Measurements from ENCODE around the gene ARHGEF28. TPM values are rescaled to one million over a fixed set of nuclear protein-coding genes. Genes with fewer than 3 reads are reported as not detected.

Gene ARHGEF28
- total and polyA plus RNA-seq, 7 experiments from 2014 or later = 0.03 to 0.47 TPM; not detected in 5

DNA sequence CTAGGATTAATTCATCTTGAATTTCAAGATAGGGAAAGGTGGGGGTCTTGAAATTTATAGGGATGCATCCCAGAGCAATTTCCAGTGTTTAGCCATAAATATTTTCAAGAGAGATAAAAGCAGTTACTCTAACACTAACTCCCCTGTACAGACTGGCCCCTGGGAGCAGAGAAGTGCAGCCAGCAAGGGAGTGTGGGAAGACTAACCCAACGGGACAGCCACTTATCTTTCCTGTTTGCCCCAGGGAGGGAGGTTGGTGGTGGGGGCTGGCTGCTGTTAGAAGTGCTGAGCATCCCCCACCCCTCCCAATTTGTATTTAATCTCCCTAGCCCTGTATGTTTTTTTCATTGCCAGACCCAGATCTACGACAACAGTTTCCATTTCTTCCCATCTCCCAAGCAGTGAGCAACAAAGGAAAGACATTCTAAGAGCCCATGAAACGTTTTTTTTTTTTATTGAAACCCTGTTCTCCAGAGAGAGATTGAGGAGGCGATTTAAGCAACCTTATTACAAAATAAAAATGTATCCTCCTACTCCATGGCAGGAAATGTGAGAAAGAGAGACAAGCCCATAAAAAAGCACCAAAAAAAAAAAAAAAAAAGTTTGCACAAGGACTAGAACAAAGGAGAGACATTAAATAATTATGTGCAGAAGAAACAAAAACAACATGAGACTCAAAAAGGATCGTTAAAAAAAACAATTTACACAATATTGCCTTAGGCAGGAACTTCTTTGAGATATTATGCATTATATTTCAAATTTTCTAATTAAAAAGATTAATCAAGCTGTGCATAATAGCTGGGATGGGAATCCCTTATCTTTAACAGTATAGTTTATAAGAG, 343.4 kb downstream of the ARHGEF28 start:
- Mint-ChIP-seq H3K36me3 (no peaks in the 10 kb centered on the region), H3K27me3 (peaks cover 2 to 14% (median 9%) of the 10 kb centered on the region in 5 donors), H3K4me1 (no peaks in the 10 kb centered on the region), H3K9me3 (peaks cover 0 to 8% (median 3%) of the 10 kb centered on the region in 11 donors), H3K4me3 (no peak overlapping the region), H3K27ac (no peak overlapping the region)
- intact Hi-C loops (cut with micrococcal nuclease) = no loop called here
- no peaks in the 10 kb centered on the region for H3K4me1 ChIP-seq (ENCODE audit: control insufficient read depth in 2 of 2, insufficient read depth in 2 of 2, low read length in 2 of 2)
- H3K36me3 ChIP-seq (ENCODE audit: control insufficient read depth in 2 of 3, insufficient read depth in 3 of 3, low read length in 3 of 3) = no peaks in the 10 kb centered on the region
- DNase-seq (no peak), ATAC-seq (no peak)
- CTCF ChIA-PET = no interaction called here
- no peak overlapping the region for H3K4me3 ChIP-seq (ENCODE audit: low read length)
- H3K27me3 ChIP-seq (ENCODE audit: control insufficient read depth in 2 of 2, insufficient read depth in 2 of 2, low read length in 2 of 2) = no peaks in the 10 kb centered on the region
- H3K27ac ChIP-seq (ENCODE audit: low read depth, low read length) = no peak overlapping the region
- POLR2A ChIA-PET = no interaction called here
- H3K9me3 ChIP-seq (ENCODE audit: control insufficient read depth in 2 of 3, low read length in 3 of 3) = no peaks in the 10 kb centered on the region

DNA sequence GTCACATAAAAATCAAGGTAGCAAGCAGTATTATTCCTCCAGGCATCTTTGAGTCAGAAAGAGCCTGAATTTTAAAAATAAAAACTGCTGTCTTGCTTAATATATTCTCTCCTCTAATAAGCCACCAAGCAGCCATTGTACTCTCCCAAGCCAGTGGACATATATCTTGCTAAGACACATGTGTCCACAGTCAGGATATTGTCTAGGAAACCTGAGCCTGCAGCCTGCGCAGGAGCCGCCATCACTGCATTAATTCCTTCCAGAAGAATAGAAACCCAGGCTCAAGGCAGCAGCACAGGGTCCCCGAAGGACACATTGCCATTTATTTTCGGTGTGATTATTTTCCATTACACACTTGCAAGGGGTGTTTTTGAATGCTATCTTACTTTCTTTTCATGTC, 345.3 kb downstream of the ARHGEF28 start:
- CTCF ChIA-PET = no interaction called here
- no peaks in the 10 kb centered on the region for H3K27me3 ChIP-seq (ENCODE audit: control insufficient read depth in 2 of 2, insufficient read depth in 2 of 2, low read length in 2 of 2)
- H3K36me3 Mint-ChIP-seq = no peaks in the 10 kb centered on the region
- POLR2A ChIA-PET = no interaction called here
- no peaks in the 10 kb centered on the region for H3K4me1 ChIP-seq (ENCODE audit: control insufficient read depth in 2 of 2, insufficient read depth in 2 of 2, low read length in 2 of 2)
- no peaks in the 10 kb centered on the region for H3K4me1 Mint-ChIP-seq
- peaks cover 0 to 8% (median 3%) of the 10 kb centered on the region in 11 donors for H3K9me3 Mint-ChIP-seq
- DNase-seq = no peak
- no peak overlapping the region for H3K27ac Mint-ChIP-seq
- H3K4me3 Mint-ChIP-seq = no peak overlapping the region
- ATAC-seq = no peak
- H3K27ac ChIP-seq (ENCODE audit: low read depth, low read length) = no peak overlapping the region
- no peaks in the 10 kb centered on the region for H3K9me3 ChIP-seq (ENCODE audit: control insufficient read depth in 2 of 3, low read length in 3 of 3)
- H3K36me3 ChIP-seq (ENCODE audit: control insufficient read depth in 2 of 3, insufficient read depth in 3 of 3, low read length in 3 of 3) = no peaks in the 10 kb centered on the region
- no peak overlapping the region for H3K4me3 ChIP-seq (ENCODE audit: low read length)
- intact Hi-C loops (cut with micrococcal nuclease) = no loop called here
- peaks cover 2 to 13% (median 9%) of the 10 kb centered on the region in 5 donors for H3K27me3 Mint-ChIP-seq

DNA sequence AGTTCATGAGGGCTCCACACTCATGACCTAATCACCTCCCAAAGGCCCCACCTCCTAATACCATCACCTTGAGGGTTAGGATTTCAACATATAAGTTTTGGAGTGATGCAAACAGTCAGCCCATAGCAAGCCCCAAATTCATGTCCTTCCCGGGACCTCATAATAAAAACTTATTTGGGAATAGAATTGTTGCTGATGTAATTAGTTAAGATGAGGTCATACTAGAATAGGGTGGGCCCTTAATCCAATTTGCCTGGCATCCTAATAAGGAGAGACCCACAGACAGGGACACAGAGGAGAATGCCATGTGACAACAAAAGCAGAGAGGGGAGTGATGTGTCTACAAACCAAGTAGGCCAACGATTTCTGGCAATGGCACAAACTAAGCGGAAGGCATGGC, 347.1 kb downstream of the ARHGEF28 start:
- no peaks in the 10 kb centered on the region for H3K36me3 Mint-ChIP-seq
- intact Hi-C loops (cut with micrococcal nuclease) = no loop called here
- H3K4me1 ChIP-seq (ENCODE audit: control insufficient read depth in 2 of 2, insufficient read depth in 2 of 2, low read length in 2 of 2) = no peaks in the 10 kb centered on the region
- DNase-seq = no peak
- no peak overlapping the region for H3K4me3 ChIP-seq (ENCODE audit: low read length)
- H3K9me3 Mint-ChIP-seq = peaks cover 0 to 3% (median 0%) of the 10 kb centered on the region in 11 donors
- no peak overlapping the region for H3K27ac ChIP-seq (ENCODE audit: low read depth, low read length)
- H3K27ac Mint-ChIP-seq = no peak overlapping the region
- H3K27me3 Mint-ChIP-seq = peaks cover 2 to 16% (median 14%) of the 10 kb centered on the region in 5 donors
- no peaks in the 10 kb centered on the region for H3K27me3 ChIP-seq (ENCODE audit: control insufficient read depth in 2 of 2, insufficient read depth in 2 of 2, low read length in 2 of 2)
- ATAC-seq = no peak
- CTCF ChIA-PET = no interaction called here
- H3K4me1 Mint-ChIP-seq = no peaks in the 10 kb centered on the region
- POLR2A ChIA-PET = no interaction called here
- no peaks in the 10 kb centered on the region for H3K36me3 ChIP-seq (ENCODE audit: control insufficient read depth in 2 of 3, insufficient read depth in 3 of 3, low read length in 3 of 3)
- no peaks in the 10 kb centered on the region for H3K9me3 ChIP-seq (ENCODE audit: control insufficient read depth in 2 of 3, low read length in 3 of 3)
- H3K4me3 Mint-ChIP-seq = no peak overlapping the region

DNA sequence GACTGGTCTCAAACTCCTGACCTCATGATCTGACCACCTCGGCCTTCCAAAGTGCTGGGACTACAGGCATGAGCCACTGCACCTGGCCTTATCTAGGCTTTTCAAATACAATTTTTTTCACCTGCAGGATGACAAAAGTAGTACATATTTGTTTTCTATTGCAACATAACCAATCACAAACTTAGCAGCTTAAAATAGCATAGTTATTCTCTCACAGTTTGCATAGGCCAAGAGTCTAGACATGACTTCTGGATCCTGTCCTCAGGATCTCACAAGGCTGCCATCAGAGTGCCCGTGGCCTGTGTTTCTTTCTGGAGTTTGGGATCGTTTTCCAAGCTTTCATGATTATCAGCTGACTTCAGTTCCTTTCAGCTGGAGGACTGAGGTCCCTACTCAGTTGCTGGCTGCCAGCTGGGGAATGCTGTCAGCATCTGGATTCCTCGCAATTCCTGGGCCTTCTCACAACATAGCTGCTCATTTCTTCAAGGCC, 348.9 kb downstream of the ARHGEF28 start:
- no peaks in the 10 kb centered on the region for H3K9me3 ChIP-seq (ENCODE audit: control insufficient read depth in 2 of 3, low read length in 3 of 3)
- no peaks in the 10 kb centered on the region for H3K27me3 ChIP-seq (ENCODE audit: control insufficient read depth in 2 of 2, insufficient read depth in 2 of 2, low read length in 2 of 2)
- Mint-ChIP-seq H3K4me1 (no peaks in the 10 kb centered on the region), H3K36me3 (no peaks in the 10 kb centered on the region), H3K27ac (no peak overlapping the region), H3K9me3 (peaks cover 0 to 3% (median 0%) of the 10 kb centered on the region in 11 donors), H3K27me3 (peaks cover 0 to 17% (median 7%) of the 10 kb centered on the region in 5 donors), H3K4me3 (no peak overlapping the region)
- POLR2A ChIA-PET = no interaction called here
- H3K4me3 ChIP-seq (ENCODE audit: low read length) = no peak overlapping the region
- ATAC-seq (no peak), DNase-seq (no peak)
- H3K4me1 ChIP-seq (ENCODE audit: control insufficient read depth in 2 of 2, insufficient read depth in 2 of 2, low read length in 2 of 2) = no peaks in the 10 kb centered on the region
- no peak overlapping the region for H3K27ac ChIP-seq (ENCODE audit: low read depth, low read length)
- intact Hi-C loops (cut with micrococcal nuclease) = no loop called here
- H3K36me3 ChIP-seq (ENCODE audit: control insufficient read depth in 2 of 3, insufficient read depth in 3 of 3, low read length in 3 of 3) = no peaks in the 10 kb centered on the region
- CTCF ChIA-PET = no interaction called here

DNA sequence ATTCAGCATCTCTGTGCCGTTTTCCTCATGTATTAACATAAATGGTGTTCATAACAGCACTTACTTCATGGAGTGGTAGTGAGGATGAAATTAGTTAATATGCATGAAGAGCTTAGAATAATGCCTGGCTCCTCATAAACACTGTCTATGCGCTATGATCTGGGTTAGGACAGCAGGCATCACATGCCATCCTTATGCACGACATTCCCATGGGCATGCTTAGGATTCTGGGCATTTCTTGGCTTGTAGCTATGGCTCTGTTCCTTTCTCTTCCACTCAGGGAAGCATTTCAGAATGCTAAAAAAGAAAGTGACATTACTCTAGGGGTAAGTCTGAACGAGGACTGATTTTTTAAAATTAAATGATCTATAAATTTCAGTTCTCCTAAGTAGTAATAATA, 349.8 kb downstream of the ARHGEF28 start:
- Histone ChIP-seq H3K27ac (ENCODE audit: low read depth, low read length) (no peak overlapping the region), H3K4me1 (ENCODE audit: control insufficient read depth in 2 of 2, insufficient read depth in 2 of 2, low read length in 2 of 2) (no peaks in the 10 kb centered on the region), H3K9me3 (ENCODE audit: control insufficient read depth in 2 of 3, low read length in 3 of 3) (no peaks in the 10 kb centered on the region), H3K36me3 (ENCODE audit: control insufficient read depth in 2 of 3, insufficient read depth in 3 of 3, low read length in 3 of 3) (no peaks in the 10 kb centered on the region), H3K4me3 (ENCODE audit: low read length) (no peak overlapping the region), H3K27me3 (ENCODE audit: control insufficient read depth in 2 of 2, insufficient read depth in 2 of 2, low read length in 2 of 2) (no peaks in the 10 kb centered on the region)
- ATAC-seq (no peak), DNase-seq (no peak)
- intact Hi-C loops (cut with micrococcal nuclease) = no loop called here
- Mint-ChIP-seq H3K27me3 (peaks cover 0 to 17% (median 7%) of the 10 kb centered on the region in 5 donors), H3K9me3 (peaks cover 0 to 3% (median 0%) of the 10 kb centered on the region in 11 donors), H3K4me3 (no peak overlapping the region), H3K36me3 (no peaks in the 10 kb centered on the region), H3K4me1 (no peaks in the 10 kb centered on the region), H3K27ac (no peak overlapping the region)
- CTCF ChIA-PET = no interaction called here
- POLR2A ChIA-PET = no interaction called here

DNA sequence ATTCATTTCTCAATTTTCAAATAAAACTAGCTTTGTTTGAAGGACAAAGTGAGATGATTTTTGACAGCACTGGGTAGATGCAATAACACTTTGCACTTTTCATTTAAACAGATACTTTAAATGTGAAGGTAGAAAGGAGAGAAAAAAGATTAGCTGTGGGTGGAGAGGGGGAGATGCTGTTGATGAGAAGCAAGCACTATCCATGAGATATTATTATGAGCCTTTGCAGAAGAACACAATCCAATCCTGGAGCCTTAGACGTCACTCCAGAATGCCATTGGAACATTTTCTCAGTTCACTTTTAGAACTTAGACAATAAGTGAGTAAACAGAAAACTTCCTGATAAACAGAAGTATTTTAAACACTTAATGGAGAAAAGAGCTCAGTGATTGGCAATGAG, 351.1 kb downstream of the ARHGEF28 start:
- Histone ChIP-seq H3K4me1 (ENCODE audit: control insufficient read depth in 2 of 2, insufficient read depth in 2 of 2, low read length in 2 of 2) (no peaks in the 10 kb centered on the region), H3K27ac (ENCODE audit: low read depth, low read length) (no peak overlapping the region), H3K9me3 (ENCODE audit: control insufficient read depth in 2 of 3, low read length in 3 of 3) (no peaks in the 10 kb centered on the region), H3K4me3 (ENCODE audit: low read length) (no peak overlapping the region), H3K36me3 (ENCODE audit: control insufficient read depth in 2 of 3, insufficient read depth in 3 of 3, low read length in 3 of 3) (no peaks in the 10 kb centered on the region), H3K27me3 (ENCODE audit: control insufficient read depth in 2 of 2, insufficient read depth in 2 of 2, low read length in 2 of 2) (no peaks in the 10 kb centered on the region)
- H3K4me3 Mint-ChIP-seq = no peak overlapping the region
- no peak for ATAC-seq
- H3K36me3 Mint-ChIP-seq = no peaks in the 10 kb centered on the region
- H3K4me1 Mint-ChIP-seq = no peaks in the 10 kb centered on the region
- H3K27ac Mint-ChIP-seq = no peak overlapping the region
- H3K9me3 Mint-ChIP-seq = peaks cover 0 to 3% (median 0%) of the 10 kb centered on the region in 11 donors
- intact Hi-C loops (cut with micrococcal nuclease) = no loop called here
- peaks cover 0 to 17% (median 7%) of the 10 kb centered on the region in 5 donors for H3K27me3 Mint-ChIP-seq
- no peak for DNase-seq
- CTCF ChIA-PET = no interaction called here
- POLR2A ChIA-PET = no interaction called here

DNA sequence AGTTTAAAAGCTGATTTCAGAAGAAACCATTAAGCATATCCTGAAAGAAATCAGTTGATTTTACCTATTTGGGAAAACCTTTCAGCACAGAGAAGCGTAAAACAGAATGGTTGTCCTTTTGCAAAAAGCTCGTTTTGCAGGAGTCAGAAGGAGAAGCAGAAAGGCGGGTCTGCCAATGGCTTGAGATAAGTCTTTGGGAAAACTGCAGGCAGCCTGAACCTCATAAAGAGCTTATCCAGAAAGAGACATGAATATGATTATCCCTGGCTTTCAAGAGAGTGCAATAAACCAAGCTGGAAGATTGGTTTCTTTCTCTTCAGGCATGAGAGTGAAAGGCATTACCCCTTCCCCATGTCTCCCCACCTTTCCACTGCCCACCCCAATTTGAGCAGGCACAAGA, 353.3 kb downstream of the ARHGEF28 start:
- Mint-ChIP-seq H3K4me3 (no peak overlapping the region), H3K9me3 (no peaks in the 10 kb centered on the region), H3K27me3 (peaks cover 0 to 17% (median 9%) of the 10 kb centered on the region in 5 donors), H3K27ac (no peak overlapping the region), H3K36me3 (no peaks in the 10 kb centered on the region), H3K4me1 (no peaks in the 10 kb centered on the region)
- Histone ChIP-seq H3K27me3 (ENCODE audit: control insufficient read depth in 2 of 2, insufficient read depth in 2 of 2, low read length in 2 of 2) (no peaks in the 10 kb centered on the region), H3K4me1 (ENCODE audit: control insufficient read depth in 2 of 2, insufficient read depth in 2 of 2, low read length in 2 of 2) (no peaks in the 10 kb centered on the region), H3K36me3 (ENCODE audit: control insufficient read depth in 2 of 3, insufficient read depth in 3 of 3, low read length in 3 of 3) (no peaks in the 10 kb centered on the region), H3K9me3 (ENCODE audit: control insufficient read depth in 2 of 3, low read length in 3 of 3) (no peaks in the 10 kb centered on the region), H3K4me3 (ENCODE audit: low read length) (no peak overlapping the region), H3K27ac (ENCODE audit: low read depth, low read length) (no peak overlapping the region)
- ChIA-PET POLR2A (no interaction called here), CTCF (no interaction called here)
- intact Hi-C loops (cut with micrococcal nuclease) = no loop called here
- no peak for ATAC-seq
- DNase-seq = no peak

Data from naive thymus-derived CD4-positive, alpha-beta T cell (primary cell).